Measurements from ENCODE around the gene MEGF8. TPM values are rescaled to one million over a fixed set of nuclear protein-coding genes. Genes with fewer than 3 reads are reported as not detected.
A peak's percentile ranks its signal among the peaks of the same experiment; 100 is the strongest.

The MEGF8 gene
- total and polyA plus RNA-seq, 2 of the 13 experiments (the other 11 are each of a cell fraction or from before 2014, with no cell fraction given), result 4.0 to 8.8 TPM

GRCh38 chr19:42324655-42325307, 654 bp upstream of the MEGF8 start:
- CTCF ChIA-PET (ENCODE audit: low intra/inter-chr PET ratio, low total read pairs), result interaction anchor here (0.8 to 1.5 kb wide), 3 partner anchors 34 to 216 kb away, joined by 4 to 7 read pairs (median 4); no protein-coding TSS in a partner anchor
- TF ChIP-seq ZNF12 (CRISPR knock-in tag; IDR thresholded peaks at IDR 0.05) (no peak), MYNN (CRISPR knock-in tag; IDR thresholded peaks at IDR 0.05; ENCODE audit: low read depth) (0 out of 2 replicates have a peak, but pooled peaks have one; percentile 10), TRIM22 (IDR thresholded peaks at IDR 0.05) (no peak), ZNF598 (CRISPR knock-in tag; IDR thresholded peaks at IDR 0.05; ENCODE audit: borderline replicate concordance) (no peak), MXD4 (CRISPR knock-in tag; IDR thresholded peaks at IDR 0.05) (no peak), ZFP82 (CRISPR knock-in tag; IDR thresholded peaks at IDR 0.05; ENCODE audit: borderline replicate concordance) (peak; percentile 57; the same call in 1 of the 2 replicates), ZNF788 (CRISPR knock-in tag; IDR thresholded peaks at IDR 0.05; ENCODE audit: borderline replicate concordance) (0 out of 2 replicates have a peak, but pooled peaks have one; percentile 9), FOXP1 (IDR thresholded peaks at IDR 0.05) (no peak), FOXP1 (CRISPR knock-in tag; IDR thresholded peaks at IDR 0.05) (no peak), NR1H2 (CRISPR knock-in tag; IDR thresholded peaks at IDR 0.05; ENCODE audit: borderline replicate concordance, low read depth) (no peak), ZNF619 (CRISPR knock-in tag; IDR thresholded peaks at IDR 0.05) (no peak), CSRNP1 (CRISPR knock-in tag; IDR thresholded peaks at IDR 0.05) (no peak), ZNF431 (CRISPR knock-in tag; IDR thresholded peaks at IDR 0.05; ENCODE audit: borderline replicate concordance, low read depth) (no peak), AGO1 (IDR thresholded peaks at IDR 0.05; ENCODE audit: low read depth, low read length, poor library complexity, severe bottlenecking) (peak; percentile 33), IKZF4 (CRISPR knock-in tag; IDR thresholded peaks at IDR 0.05; ENCODE audit: borderline replicate concordance, low read depth, not compliant biosample characterization) (no peak), ZNF672 (CRISPR knock-in tag; IDR thresholded peaks at IDR 0.05) (no peak), CERS6 (CRISPR knock-in tag; IDR thresholded peaks at IDR 0.05) (no peak), NONO (IDR thresholded peaks at IDR 0.05) (no peak), NONO (CRISPR knock-in tag; conservative IDR thresholded peaks at IDR 0.05) (no peak; the same call in 1 of the 2 replicates), ZNF644 (CRISPR knock-in tag; IDR thresholded peaks at IDR 0.05; ENCODE audit: low read depth) (no peak), ZSCAN31 (CRISPR knock-in tag; IDR thresholded peaks at IDR 0.05; ENCODE audit: low read depth) (0 out of 2 replicates have a peak, but pooled peaks have one; percentile 1), KDM2A (CRISPR knock-in tag; IDR thresholded peaks at IDR 0.05; ENCODE audit: borderline replicate concordance, low read depth) (no peak)

More at GRCh38 chr19:42324655-42325307, 654 bp upstream of the MEGF8 start:
- no peak overlapping the region for H2AFZ ChIP-seq (ENCODE audit: low read length)
- no peaks in the 10 kb centered on the region for H3K36me3 ChIP-seq (replicated peaks in 1 of 2; ENCODE audit: control insufficient read depth in 1 of 2, insufficient read depth in 2 of 2, low read length in 2 of 2)
- H4K20me1 ChIP-seq (ENCODE audit: insufficient read depth, low read length), result no peaks in the 10 kb centered on the region
- BruUV-seq (replicated peaks), result no TSS peak
- ATAC-seq (no peak), DNase-seq (ENCODE audit: low spot score) (no peak), FAIRE-seq (no peak)
- intact Hi-C loops (cut with micrococcal nuclease; ENCODE audit: unreplicated experiment) (loop anchor here (1.0 to 2.0 kb wide), 2 partner anchors 7 to 22 kb away; partner anchors contain the start of genes PAFAH1B3 and PRR19), in situ Hi-C loops (cut with HindIII; ENCODE audit: extremely low pct_ligation_motif_present, low pct_unique_long_range_greater_than_20kb) (no loop called here)
- H3K27ac ChIP-seq (ENCODE audit: extremely low read length, insufficient read depth, low read length), result no peak overlapping the region
- H3K4me3 ChIP-seq (replicated peaks in 1 of 3; ENCODE audit: insufficient read depth in 1 of 3, low read depth in 2 of 3, low read length in 3 of 3), result peak overlapping the region; percentile 51 to 75 (median 51)
- H3K4me2 ChIP-seq (ENCODE audit: low read depth, low read length), result peak overlapping the region; percentile 82
- H3K9me3 ChIP-seq (ENCODE audit: low read length), result no peaks in the 10 kb centered on the region
- POLR2A ChIA-PET, result no interaction called here
- peaks cover 17% of the 10 kb centered on the region for H3K79me2 ChIP-seq (ENCODE audit: insufficient read depth, low read length)
- 5% methylated on average over 22 of the region's 38 CpGs for WGBS (ENCODE audit: low lambda C conversion rate)
- peaks cover 24% of the 10 kb centered on the region for H3K4me1 ChIP-seq (ENCODE audit: insufficient read depth, low read length)
- H3K27me3 ChIP-seq (ENCODE audit: control insufficient read depth in 1 of 2, insufficient read depth in 2 of 2, low read length in 2 of 2), result peaks cover 0 to 10% of the 10 kb centered on the region in 2 experiments; a peak in 2 of 5 replicates
- H3K9ac ChIP-seq (ENCODE audit: insufficient read depth, low read depth, low read length), result peak overlapping the region; percentile 59; the same call in 1 of the 2 replicates
